Activated CD4-positive, alpha-beta T cell treated with anti-CD3 and anti-CD28 coated beads, Interleukin-2, amount 50 U/mL, for 16 hours (primary cell): Measurements from ENCODE around the gene AP2A2.

Experiments used
- DNase-seq: peaks from one replicate; pipeline ENCODE4 v3.0.0-alpha.2; 2020

AP2A2 gene

DNA sequence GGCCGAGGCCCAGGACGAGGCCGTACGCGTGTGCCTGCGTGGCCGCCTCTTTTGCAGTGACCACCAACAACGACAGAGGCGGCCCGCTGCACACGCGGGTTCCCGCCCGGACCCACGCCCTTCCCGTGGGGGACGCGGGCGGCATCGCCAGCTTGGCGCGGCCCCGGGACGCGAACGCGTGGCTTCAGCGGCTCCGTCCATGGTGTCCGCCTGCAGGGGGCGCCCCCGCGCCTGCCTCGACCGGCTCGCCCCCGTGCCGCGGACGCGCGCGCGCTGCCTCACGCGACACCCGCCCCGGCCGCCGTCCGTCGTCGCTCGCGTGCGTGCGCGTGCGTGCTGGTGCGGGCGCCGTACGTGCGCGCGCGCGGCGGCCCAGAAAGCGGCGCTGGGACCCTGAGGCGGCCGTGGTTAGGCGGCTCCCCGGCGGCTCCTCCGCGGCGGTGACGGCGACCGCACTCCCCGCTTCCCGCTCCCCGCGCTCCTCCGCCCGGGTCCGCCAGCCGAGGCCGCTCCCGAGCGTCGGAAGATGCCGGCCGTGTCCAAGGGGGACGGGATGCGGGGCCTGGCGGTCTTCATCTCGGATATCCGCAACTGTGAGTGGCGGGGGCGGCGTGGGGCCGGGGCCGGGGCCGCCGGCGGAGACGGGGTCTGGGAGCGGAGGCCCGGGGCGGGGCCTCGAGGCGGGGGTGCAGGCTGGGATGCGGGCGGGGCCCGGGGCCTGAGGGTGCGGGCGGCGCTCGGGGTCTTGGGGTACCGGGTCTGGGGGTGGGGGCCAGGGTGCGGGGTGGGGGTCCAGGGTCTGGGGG is at the start of gene AP2A2:
AP2A2 (plus strand) TSS at position 375 of the 806 bp plus-strand sequence; CDS start at position 527, 152 bp downstream.
- peak; percentile 87 for DNase-seq

- no peak for DNase-seq
Observed at GRCh38 chr11:876545-876944, 49.1 kb upstream of the AP2A2 start.

- peak; percentile 37 for DNase-seq
Observed at GRCh38 chr11:877565-877964, 48.1 kb upstream of the AP2A2 start.

DNA sequence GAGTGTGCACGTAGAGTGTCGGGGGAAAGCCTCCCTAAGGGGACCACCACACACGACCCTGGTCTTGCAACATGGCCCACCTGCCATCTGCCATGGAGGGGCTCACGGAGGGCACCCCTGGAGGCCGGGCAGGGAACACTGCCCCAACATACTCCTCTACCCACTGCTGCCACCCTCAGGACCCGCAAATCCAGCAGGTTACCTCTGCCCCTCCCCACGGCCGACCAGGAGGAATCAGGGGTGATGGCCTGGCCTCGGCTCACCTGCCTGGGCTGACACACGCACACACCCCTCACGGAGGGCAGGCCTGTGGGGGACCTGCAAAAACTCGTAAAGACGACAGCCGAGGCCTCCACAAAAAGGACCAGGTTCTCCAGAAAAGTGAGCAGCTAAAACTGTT is 45.2 kb upstream of the AP2A2 start:
- no peak for DNase-seq

DNA sequence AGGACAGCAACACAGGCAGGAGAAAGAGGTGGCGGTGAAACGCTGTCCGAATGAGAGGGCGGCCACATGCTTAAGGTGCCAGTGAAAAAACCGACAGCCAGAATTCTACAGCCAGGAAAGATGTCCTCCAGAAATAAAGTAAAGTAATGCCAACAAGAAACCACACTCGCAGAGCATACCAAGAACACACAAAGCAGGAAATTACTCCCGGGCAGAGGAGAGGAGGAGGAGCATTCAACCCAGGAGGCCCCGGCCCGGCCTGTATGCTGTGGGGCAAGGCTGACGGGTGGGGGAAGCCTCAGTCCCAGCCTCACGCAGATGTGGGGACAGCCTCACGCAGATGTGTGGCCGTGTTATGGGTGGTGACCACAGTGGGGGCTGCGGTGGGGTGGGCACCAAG is 43.1 kb upstream of the AP2A2 start:
- no peak for DNase-seq

DNA sequence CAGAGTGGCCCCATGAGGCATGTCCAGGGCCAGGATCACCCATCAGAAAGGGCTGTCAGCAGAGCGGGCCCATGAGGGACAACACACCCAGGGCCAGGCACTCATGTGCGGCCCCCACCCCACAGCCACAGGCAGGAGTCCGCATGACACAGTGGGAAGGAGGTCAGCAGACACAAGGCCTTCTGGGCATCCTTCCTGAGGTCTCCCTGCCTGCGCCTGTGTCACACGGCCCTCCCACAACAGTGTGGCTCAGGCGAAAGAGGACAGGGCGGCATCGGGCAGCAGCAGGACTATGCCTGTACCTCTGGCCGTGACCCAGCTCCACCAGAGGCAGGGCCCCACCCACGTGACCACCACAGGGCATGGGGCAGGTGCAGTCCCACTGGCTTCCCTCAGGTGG is 42.1 kb upstream of the AP2A2 start:
- DNase-seq, result no peak

GRCh38 chr11:884578-885070 is 41.0 kb upstream of the AP2A2 start:
- DNase-seq, result no peak

DNA sequence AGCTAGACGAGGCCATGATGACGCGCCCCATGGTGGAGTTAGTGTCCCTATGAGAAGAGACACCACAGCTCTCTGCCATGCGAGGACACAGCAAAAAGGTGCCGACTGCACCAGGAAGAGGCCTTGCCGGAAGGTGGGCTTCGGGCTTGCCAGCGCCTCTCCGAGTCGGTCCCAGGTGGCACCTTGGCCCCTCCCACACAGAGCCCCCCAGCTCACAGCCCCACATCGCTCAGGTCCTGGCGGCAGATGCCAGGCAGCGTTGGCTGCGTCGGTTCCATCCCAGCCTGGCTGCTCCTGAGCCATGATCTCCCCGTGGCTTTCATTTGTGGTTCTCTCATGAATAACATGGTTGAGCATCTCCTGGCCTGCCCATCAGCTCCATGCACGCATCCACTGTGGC is 39.1 kb upstream of the AP2A2 start:
- DNase-seq, result no peak

GRCh38 chr11:887589-887988 is 38.1 kb upstream of the AP2A2 start:
- DNase-seq, result no peak

DNA sequence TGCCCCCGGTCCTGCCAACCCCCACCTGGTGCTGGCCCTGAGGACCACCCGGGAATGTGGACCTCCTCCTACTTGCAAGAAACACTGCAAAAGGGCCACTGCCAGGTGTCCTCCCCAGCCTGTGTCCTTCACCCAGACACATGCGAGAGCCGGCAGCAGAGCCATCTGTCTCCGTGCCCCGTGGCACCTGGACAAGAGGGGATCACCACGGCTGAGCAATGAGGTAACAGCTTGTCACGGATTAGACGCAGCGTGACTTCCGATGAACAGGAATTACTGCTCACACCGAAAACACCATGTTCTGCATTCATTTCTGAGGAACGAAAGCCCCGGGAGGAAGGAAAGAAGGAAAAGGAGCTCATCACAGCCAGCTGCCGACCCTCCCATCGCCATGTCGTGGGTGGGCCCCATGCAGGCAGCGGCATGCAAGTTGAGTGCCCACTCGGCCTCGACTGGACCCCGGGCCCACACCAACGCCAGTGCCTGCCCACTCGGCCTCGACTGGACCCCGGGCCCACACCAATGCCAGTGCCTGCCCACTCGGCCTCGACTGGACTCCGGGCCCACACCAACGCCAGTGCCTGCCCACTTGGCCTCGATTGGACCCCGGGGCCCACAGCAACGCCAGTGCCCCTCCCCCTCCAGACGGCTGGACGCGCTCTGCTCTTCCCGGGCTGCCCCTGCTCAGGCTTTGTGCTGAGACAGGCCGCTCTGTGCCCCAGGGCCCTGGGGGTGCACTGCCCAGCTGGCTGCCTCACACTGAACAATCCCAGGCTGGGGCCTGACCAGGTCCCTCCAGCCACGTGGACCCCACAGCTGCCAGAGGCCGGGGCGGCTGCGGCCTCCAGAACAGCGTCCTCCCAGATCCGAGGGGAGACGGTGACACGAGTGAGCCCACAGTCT is 37.1 kb upstream of the AP2A2 start:
- DNase-seq, result no peak

DNA sequence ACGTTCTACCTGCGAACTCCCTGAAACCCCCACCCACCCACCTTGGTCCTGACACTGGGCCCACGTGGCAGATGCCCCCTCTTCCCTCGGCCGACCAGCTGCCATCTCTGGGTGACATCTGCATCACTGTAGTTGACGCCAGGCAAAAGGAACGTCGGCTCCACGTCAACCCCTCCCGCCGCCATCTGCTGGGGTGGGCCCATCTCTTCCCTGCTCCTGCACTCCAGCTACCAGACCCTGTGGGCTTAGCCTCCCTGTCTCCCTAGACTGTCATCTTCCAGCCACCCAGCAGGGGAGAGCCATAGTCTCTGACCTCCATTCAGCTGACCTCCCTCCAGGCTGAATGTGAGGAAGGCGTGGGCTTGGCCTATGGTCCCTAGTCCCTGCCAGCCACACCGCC is 36.4 kb upstream of the AP2A2 start:
- no peak for DNase-seq

DNA sequence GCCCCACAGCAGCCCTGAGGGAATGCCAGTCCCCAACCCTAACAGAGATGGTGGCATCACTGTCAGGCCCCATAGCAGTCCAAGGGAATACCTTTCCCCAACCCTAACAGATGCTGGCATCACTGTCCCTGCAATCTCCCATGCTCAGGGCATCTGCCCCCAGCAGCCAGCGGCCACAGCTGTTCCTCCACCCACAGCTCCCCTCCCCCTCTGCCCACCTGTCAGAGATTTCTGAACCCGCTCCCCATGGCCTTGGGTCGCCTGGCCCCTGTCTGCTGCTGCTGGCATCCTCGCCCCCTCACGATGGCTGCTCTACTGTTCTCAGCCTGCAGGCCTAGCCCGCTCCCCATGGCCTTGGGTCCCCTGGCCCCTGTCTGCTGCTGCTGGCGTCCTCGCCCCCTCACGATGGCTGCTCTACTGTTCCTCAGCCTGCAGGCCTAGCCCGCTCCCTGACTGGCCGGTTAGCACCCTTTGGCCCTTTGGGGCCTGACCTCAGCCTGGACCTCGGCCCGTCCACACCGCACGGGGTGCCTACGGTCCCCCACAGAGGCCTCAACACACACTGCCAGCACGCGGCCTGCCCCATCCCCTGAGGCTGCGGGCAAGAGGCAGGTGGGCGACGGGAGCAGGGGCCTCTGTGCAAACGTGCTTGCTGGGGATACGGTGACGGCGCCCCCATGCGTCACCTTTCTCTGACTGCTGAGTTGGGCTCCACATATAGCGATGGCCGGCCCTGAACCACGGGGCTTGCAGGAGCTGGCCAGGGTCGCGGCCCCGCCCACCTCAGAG is 35.8 kb upstream of the AP2A2 start:
- DNase-seq, result no peak

DNA sequence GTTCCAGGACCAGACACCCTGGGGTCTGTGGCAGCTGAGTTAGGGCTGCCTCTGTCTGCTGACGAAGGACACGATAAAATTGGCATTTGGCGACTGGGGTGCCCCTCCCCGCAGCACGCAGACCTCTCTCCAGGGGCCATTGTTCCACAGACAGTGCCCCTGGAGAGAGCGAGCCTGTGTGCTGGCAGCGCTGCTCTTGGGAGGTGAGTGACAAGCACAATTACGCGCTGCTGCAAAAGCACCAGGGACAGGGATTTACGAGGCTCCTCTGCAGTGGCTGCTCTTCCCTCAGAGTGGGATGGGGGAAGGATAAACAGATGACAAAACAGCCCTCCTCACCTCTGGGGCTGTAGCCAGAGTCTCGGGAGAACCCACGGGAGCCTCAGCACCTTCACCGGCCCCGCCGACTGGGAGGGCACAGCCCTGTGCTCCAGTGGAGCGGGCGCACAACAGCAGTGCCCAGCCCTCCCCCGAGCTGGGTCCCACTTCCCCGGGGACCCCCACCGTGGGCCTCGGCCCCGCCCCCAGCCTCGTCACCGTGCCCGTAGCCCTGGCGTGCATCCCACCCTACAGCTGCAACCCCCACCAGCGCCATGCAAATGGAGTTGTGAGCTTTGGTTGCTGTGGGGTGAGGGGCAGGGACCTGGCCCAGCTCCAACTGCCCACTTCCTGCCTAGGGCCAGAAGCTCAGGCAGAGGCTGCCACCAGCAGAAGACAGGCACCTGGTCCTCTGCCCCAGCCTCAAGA is 34.7 kb upstream of the AP2A2 start:
- no peak for DNase-seq

- DNase-seq, result no peak
Observed at GRCh38 chr11:893008-893654, 32.5 kb upstream of the AP2A2 start.

GRCh38 chr11:894575-895201 is 31.0 kb upstream of the AP2A2 start:
- no peak for DNase-seq

DNA sequence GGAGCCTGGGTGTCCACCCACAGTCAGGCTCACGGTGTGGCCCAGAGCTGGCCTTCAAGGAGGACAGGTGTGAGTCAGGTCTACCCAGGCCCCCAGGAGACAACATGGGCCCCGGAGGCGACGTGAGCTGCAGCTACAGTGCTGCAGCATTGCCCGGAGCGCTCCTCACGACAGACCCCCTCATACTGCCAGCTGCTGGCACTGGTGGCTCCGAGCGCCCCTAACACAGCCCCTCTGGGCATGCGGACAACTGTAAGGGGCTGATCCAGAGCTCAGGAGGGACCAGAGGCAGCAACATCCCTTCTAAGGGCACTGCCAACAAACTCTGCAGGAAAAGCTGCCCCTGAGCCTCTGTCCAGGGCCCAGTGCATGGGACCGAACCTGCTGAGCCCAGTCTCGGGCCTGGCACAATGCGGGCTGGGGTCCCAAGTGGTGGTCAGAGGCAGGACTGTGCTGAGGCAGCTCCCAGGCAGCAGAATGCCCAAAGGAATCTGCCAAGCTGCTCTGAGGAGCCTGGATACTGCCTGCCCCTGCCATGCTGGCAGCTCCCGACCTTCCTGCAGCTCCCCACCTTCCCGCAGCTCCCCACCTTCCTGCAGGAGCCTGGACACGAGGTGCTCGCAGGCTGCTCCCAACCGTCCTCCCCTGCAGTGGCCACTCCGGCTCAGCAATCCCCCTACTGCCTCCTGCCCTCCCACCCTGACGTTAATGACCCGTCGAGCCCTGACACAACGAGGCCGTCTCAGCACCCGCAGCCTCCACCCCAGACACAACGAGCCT is 30.1 kb upstream of the AP2A2 start:
- no peak for DNase-seq

GRCh38 chr11:897253-898142 is 28.2 kb upstream of the AP2A2 start:
- no peak for DNase-seq

- DNase-seq, result no peak
Observed at GRCh38 chr11:898143-898511, 27.5 kb upstream of the AP2A2 start.

DNA sequence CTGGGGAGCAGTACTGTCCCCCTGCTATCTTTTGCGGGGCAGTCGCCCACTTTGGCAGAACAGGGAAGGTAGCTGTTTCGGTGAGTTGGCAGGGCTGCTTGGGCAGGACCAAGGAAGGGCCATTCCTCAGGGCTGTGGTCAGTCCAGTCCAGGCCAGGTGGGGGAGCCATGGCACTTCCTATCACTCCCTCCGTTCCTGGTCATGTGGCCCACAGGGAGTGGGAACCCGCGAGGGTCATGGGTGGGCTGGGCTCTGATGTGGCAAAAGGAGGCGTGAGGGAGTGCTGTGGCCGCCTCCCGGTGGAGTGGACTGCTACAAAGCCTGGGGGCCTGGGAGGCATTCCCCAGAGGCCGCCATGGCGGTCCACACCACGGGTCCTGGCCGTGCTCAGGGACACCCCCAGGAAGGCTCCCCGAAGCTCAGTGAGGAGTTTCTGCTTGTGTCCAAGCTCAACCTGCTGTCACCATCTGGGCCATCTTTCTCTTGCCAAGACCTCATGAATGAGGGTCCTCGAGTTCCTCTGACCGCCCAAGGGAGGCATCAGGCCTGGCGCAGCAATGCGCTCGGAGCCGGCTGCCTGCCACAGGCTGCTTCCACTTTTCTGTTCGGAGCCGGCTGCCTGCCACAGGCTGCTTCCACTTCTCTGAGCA is 27.0 kb upstream of the AP2A2 start:
- no peak for DNase-seq
